ENCODE measurements around the gene BOC. TPM values are rescaled to one million over a fixed set of nuclear protein-coding genes. Genes with fewer than 3 reads are reported as not detected.

BOC gene
- 5.2 and 7.8 TPM in 2 replicates for total RNA-seq

GRCh38 chr3:113211330-113212149 is at the start of gene BOC:
Gene BOC, plus strand, starts transcription at chr3:113211557. Its CDS starts 38,246 bp downstream, at chr3:113249803.

Other genes starting within 250 kb of the BOC start
- 1.2 TPM in 1 of 2 replicates, not detected in the other for gene CD200R1, start 236.5 kb upstream of the BOC start, total RNA-seq
- gene GTPBP8, start 220.6 kb upstream of the BOC start, total RNA-seq: 18.1 and 33.2 TPM in 2 replicates
- 0.16 and 0.19 TPM in 2 replicates for gene CFAP44, start 229.9 kb downstream of the BOC start, total RNA-seq

All from hair follicular keratinocyte (primary cell).